Colonic mucosa (tissue), 4 donors: ENCODE results near the gene FRYL. TPM values are rescaled to one million over a fixed set of nuclear protein-coding genes. Genes with fewer than 3 reads are reported as not detected.

Source experiments
- DNase-seq: peaks from one replicate; pipeline ENCODE4 v3.0.0-alpha.2; 2020
- H3K27ac ChIP-seq: fragments of 200-600 bp; one replicate; pipeline ENCODE4 v1.8.0; 2021
- H3K27me3 ChIP-seq: fragments of 200-600 bp; one replicate; pipeline ENCODE4 v1.8.0; 2021
- H3K36me3 ChIP-seq: fragments of 200-600 bp; one replicate; pipeline ENCODE4 v1.8.0; 2021
- H3K4me1 ChIP-seq: fragments of 200-600 bp; one replicate; pipeline ENCODE4 v1.8.0; 2021; ENCODE audit warnings: mild to moderate bottlenecking
- H3K4me3 ChIP-seq: fragments of 200-600 bp; one replicate; pipeline ENCODE4 v1.8.0; 2021
- H3K9ac ChIP-seq, 2 donors: one replicate each; pipeline ENCODE4 v1.7.0; 2013; ENCODE audit warnings: control low read depth in 2 of 2, low read depth in 2 of 2, low read length in 2 of 2
- H3K9me3 ChIP-seq: fragments of 200-600 bp; one replicate; pipeline ENCODE4 v1.8.0; 2021
- CTCF ChIP-seq: fragments of 200-600 bp; IDR thresholded peaks from one replicate; pipeline ENCODE4 v1.8.0; 2022; ENCODE audit warnings: antibody characterized with exemption, mild to moderate bottlenecking
- intact Hi-C: fragments of 100-400 bp; cut with DNase I; formaldehyde crosslinking; loops from one replicate; pipeline ENCODE4 v1.14.1; 2022
- total RNA-seq, 2 donors: library from RNA; stranded (reverse); fragmentation: NEBNext Ultra II Directional in 1 of 2; extraction: Animal tissue kit (Norgen Biotek cat#: 25700) in 1 of 2; gene quantifications; one replicate each; pipeline ENCODE4 v1.2.1, GENCODE V29; 2021
- donor health status: healthy.
- donor health status: DM: no; HTN: no; CAD: no.
- donor health status: DM: no; HTN: no; CAD: no.

FRYL gene
- total RNA-seq, 2 donors from 2014 or later, result 193 to 292 TPM

DNA sequence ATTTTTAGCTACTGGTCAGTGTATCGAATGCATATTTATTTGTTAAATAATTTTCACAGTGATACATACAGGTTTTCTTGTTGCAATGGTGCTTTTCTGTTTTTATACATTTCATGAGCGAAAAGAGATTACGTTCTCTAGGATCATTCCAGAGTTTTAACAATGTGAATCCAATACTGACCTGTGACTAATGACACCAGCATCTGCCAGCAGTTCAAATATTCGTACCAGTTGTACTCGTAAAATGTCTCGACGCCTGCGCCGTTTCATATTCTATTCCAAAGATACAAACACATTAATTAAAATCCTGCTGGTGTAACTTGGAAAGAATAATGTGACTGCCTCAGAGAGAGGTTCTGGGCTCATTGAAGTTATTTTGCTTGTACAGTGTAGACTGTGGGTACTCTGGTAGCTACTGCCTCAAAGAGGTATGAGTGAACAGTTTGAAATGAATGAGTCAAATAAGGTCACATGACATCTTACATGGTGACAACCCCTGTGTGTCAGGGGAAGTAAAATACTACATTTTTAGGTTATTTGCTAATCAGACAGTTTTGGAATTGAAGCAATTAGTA lies 209.3 kb downstream of the FRYL start:
- DNase-seq, result no peak
- Histone ChIP-seq H3K36me3 (peaks cover 1% of the 10 kb centered on the region), H3K27me3 (no peaks in the 10 kb centered on the region), H3K9me3 (no peaks in the 10 kb centered on the region), H3K27ac (no peak overlapping the region), H3K4me1 (no peaks in the 10 kb centered on the region), H3K4me3 (no peak overlapping the region), H3K9ac (no peak overlapping the region)
- no peak for TF ChIP-seq CTCF
- intact Hi-C loops, result no loop called here

GRCh38 chr4:48566034-48566384 lies 214.1 kb downstream of the FRYL start:
- Histone ChIP-seq H3K27ac (no peak overlapping the region), H3K4me1 (no peaks in the 10 kb centered on the region), H3K36me3 (peaks cover 35% of the 10 kb centered on the region), H3K9ac (no peak overlapping the region), H3K27me3 (no peaks in the 10 kb centered on the region), H3K4me3 (no peak overlapping the region), H3K9me3 (no peaks in the 10 kb centered on the region)
- no peak for TF ChIP-seq CTCF
- no peak for DNase-seq
- intact Hi-C loops, result no loop called here

- Histone ChIP-seq H3K36me3 (peaks cover 39% of the 10 kb centered on the region), H3K27me3 (no peaks in the 10 kb centered on the region), H3K27ac (no peak overlapping the region), H3K4me1 (no peaks in the 10 kb centered on the region), H3K9ac (no peak overlapping the region), H3K9me3 (no peaks in the 10 kb centered on the region), H3K4me3 (no peak overlapping the region)
- intact Hi-C loops, result no loop called here
- TF ChIP-seq CTCF, result no peak
- no peak for DNase-seq
Measured at GRCh38 chr4:48565362-48566033, 214.6 kb downstream of the FRYL start.

DNA sequence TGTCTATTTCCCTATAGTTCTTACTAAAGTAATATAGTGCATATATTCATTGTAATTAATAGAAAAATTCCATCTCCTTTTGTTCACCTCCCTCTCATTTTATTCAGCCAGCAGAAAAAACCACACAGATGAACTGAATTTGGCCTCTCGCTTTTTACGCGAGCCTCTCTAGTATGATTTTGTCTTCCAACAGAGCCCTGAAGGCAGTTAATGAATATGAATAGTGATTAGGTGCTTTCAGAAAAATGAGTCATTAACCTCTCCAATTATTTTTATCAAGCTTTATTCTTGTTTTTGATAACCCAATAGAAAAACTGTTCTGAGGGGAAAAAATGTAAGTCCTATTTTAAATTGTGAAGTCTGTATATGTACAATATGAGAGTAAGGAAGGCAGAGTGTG lies 215.9 kb downstream of the FRYL start:
- no peaks in the 10 kb centered on the region for H3K27me3 ChIP-seq
- no peak overlapping the region for H3K9ac ChIP-seq
- H3K4me1 ChIP-seq, result no peaks in the 10 kb centered on the region
- no peak overlapping the region for H3K4me3 ChIP-seq
- TF ChIP-seq CTCF, result no peak
- intact Hi-C loops, result no loop called here
- H3K36me3 ChIP-seq, result peaks cover 44% of the 10 kb centered on the region
- H3K27ac ChIP-seq, result no peak overlapping the region
- DNase-seq, result no peak
- no peaks in the 10 kb centered on the region for H3K9me3 ChIP-seq

DNA sequence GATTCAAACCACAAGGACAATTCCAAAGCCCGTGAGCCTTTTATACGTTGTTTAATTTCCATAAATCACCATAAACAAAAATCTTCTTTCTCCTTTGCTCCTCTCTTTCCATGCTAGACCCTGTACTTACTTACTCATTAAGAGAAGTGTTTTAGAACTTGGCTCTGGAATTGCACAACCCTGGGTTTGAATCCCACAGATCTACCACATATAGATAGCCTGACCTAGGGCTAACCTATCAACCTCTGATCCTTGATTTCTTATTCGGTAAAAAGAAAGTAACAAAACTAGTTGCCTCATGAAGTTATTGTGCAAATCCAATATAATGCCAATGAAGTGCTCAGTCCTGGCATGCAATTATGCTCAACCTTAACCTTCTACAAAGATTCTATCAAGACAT lies 221.3 kb downstream of the FRYL start:
- no peak overlapping the region for H3K27ac ChIP-seq
- no peaks in the 10 kb centered on the region for H3K4me1 ChIP-seq
- H3K4me3 ChIP-seq, result no peak overlapping the region
- TF ChIP-seq CTCF, result no peak
- no peak overlapping the region for H3K9ac ChIP-seq
- peaks cover 59% of the 10 kb centered on the region for H3K36me3 ChIP-seq
- H3K27me3 ChIP-seq, result no peaks in the 10 kb centered on the region
- DNase-seq, result no peak
- intact Hi-C loops, result no loop called here
- H3K9me3 ChIP-seq, result no peaks in the 10 kb centered on the region
